ENCODE data around the gene RCC2.

Gene RCC2

DNA sequence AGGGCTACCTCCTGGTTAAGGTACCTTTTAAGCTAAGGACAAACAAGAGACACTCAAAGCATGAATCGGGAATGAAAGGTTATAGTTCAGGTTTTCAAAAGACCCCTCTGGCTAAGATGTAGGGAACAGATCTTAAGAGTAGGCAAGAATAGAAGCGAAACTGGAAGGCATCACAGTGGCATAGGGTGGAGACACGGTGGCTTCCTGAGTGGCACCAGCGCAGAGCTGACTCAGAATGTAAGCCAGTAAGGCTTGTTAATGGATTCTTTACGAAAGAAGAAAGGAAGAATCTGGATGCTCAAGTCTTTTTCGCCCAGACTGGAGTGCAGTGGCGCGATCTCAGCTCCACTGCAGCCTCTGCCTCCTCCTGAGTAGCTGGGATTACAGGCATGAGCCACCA, 46.2 kb downstream of the RCC2 start:
- TF ChIP-seq, protein P1, sequence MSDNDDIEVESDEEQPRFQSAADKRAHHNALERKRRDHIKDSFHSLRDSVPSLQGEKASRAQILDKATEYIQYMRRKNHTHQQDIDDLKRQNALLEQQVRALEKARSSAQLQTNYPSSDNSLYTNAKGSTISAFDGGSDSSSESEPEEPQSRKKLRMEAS (IDR thresholded peaks at IDR 0.05): no peak
- TF ChIP-seq FOXM1 (IDR thresholded peaks at IDR 0.05; ENCODE audit: borderline replicate concordance, low read depth) (no peak), ZBTB7A (IDR thresholded peaks at IDR 0.05; ENCODE audit: low read depth) (no peak), YY1 (IDR thresholded peaks at IDR 0.05; ENCODE audit: low read depth) (no peak)

DNA sequence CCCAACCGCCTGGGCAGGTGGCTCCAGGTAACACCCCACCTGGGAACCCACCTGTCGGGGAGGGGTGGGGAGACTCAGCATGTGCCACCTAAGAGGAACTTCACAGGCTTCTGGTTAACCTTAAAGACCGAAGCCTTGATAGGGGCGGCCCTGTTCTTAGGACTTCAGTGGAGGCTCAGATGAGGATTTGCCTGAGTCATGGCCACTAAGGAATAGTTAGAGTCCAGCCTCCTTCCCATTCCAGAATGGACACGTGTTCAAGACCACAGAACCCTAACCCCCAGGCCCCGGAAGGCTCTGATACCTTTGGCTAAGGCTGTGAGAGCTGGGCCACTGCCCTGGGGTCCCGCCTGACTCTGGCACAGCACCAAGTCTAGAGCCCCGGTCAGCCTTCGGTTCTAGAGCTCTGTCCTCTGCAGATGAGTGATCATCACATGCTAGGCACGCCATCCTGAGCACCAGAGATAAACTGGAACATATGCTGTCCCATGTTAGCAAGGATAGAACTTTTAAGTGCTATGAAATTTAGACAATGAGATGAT, 47.2 kb downstream of the RCC2 start:
- TF ChIP-seq EGR1 (IDR thresholded peaks at IDR 0.05): no peak
- TF ChIP-seq CEBPB (IDR thresholded peaks at IDR 0.05): no peak
- no peak for TF ChIP-seq TAF1 (IDR thresholded peaks at IDR 0.05; ENCODE audit: low read depth)
- TF ChIP-seq EP300 (IDR thresholded peaks at IDR 0.05; ENCODE audit: borderline replicate concordance): no peak
- TF ChIP-seq, protein P2, sequence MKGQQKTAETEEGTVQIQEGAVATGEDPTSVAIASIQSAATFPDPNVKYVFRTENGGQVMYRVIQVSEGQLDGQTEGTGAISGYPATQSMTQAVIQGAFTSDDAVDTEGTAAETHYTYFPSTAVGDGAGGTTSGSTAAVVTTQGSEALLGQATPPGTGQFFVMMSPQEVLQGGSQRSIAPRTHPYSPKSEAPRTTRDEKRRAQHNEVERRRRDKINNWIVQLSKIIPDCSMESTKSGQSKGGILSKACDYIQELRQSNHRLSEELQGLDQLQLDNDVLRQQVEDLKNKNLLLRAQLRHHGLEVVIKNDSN (IDR thresholded peaks at IDR 0.05): no peak
- TF ChIP-seq FOXM1 (IDR thresholded peaks at IDR 0.05; ENCODE audit: borderline replicate concordance, low read depth): no peak
- TF ChIP-seq, protein P1 (IDR thresholded peaks at IDR 0.05): no peak

DNA sequence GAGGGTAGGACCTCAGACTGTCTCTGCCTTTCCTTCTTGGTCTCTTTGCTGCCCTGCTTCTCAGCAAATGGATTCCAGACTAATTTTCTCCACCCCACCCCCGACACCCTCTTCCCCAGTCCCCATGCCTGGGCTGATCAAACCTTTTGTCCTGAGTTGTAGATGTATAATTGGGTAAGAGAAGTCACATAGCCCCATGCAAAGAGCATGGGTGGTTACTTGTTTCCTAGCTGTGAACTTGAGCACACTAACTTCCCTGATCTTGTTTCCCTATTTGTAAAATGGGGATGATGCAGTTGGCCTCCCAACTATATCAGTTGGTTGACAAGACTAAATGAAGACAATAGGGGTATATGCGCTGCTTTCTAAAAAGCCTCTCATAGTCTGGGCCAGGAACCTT, 58.3 kb downstream of the RCC2 start:
- TF ChIP-seq EP300 (IDR thresholded peaks at IDR 0.05; ENCODE audit: borderline replicate concordance): no peak
- TF ChIP-seq CEBPB (IDR thresholded peaks at IDR 0.05): no peak
- TF ChIP-seq TCF12 (IDR thresholded peaks at IDR 0.05; ENCODE audit: low read depth): no peak
- TF ChIP-seq, protein P3, sequence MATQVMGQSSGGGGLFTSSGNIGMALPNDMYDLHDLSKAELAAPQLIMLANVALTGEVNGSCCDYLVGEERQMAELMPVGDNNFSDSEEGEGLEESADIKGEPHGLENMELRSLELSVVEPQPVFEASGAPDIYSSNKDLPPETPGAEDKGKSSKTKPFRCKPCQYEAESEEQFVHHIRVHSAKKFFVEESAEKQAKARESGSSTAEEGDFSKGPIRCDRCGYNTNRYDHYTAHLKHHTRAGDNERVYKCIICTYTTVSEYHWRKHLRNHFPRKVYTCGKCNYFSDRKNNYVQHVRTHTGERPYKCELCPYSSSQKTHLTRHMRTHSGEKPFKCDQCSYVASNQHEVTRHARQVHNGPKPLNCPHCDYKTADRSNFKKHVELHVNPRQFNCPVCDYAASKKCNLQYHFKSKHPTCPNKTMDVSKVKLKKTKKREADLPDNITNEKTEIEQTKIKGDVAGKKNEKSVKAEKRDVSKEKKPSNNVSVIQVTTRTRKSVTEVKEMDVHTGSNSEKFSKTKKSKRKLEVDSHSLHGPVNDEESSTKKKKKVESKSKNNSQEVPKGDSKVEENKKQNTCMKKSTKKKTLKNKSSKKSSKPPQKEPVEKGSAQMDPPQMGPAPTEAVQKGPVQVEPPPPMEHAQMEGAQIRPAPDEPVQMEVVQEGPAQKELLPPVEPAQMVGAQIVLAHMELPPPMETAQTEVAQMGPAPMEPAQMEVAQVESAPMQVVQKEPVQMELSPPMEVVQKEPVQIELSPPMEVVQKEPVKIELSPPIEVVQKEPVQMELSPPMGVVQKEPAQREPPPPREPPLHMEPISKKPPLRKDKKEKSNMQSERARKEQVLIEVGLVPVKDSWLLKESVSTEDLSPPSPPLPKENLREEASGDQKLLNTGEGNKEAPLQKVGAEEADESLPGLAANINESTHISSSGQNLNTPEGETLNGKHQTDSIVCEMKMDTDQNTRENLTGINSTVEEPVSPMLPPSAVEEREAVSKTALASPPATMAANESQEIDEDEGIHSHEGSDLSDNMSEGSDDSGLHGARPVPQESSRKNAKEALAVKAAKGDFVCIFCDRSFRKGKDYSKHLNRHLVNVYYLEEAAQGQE (IDR thresholded peaks at IDR 0.05; ENCODE audit: low read depth): no peak
- no peak for TF ChIP-seq ZBTB7A (IDR thresholded peaks at IDR 0.05; ENCODE audit: low read depth)
- TF ChIP-seq TAF1 (IDR thresholded peaks at IDR 0.05; ENCODE audit: low read depth): no peak
- no peak for TF ChIP-seq EGR1 (IDR thresholded peaks at IDR 0.05)
- no peak for TF ChIP-seq NFIC (IDR thresholded peaks at IDR 0.05)
- TF ChIP-seq YY1 (IDR thresholded peaks at IDR 0.05; ENCODE audit: low read depth): no peak
- TF ChIP-seq, protein P1 (IDR thresholded peaks at IDR 0.05): no peak
- TF ChIP-seq, protein P2 (IDR thresholded peaks at IDR 0.05): no peak
- TF ChIP-seq TEAD4 (IDR thresholded peaks at IDR 0.05): no peak
- no peak for TF ChIP-seq FOXM1 (IDR thresholded peaks at IDR 0.05; ENCODE audit: borderline replicate concordance, low read depth)
- TF ChIP-seq RAD21 (IDR thresholded peaks at IDR 0.05; ENCODE audit: low read depth): no peak
- TF ChIP-seq CREB1 (IDR thresholded peaks at IDR 0.05; ENCODE audit: low read depth): no peak

DNA sequence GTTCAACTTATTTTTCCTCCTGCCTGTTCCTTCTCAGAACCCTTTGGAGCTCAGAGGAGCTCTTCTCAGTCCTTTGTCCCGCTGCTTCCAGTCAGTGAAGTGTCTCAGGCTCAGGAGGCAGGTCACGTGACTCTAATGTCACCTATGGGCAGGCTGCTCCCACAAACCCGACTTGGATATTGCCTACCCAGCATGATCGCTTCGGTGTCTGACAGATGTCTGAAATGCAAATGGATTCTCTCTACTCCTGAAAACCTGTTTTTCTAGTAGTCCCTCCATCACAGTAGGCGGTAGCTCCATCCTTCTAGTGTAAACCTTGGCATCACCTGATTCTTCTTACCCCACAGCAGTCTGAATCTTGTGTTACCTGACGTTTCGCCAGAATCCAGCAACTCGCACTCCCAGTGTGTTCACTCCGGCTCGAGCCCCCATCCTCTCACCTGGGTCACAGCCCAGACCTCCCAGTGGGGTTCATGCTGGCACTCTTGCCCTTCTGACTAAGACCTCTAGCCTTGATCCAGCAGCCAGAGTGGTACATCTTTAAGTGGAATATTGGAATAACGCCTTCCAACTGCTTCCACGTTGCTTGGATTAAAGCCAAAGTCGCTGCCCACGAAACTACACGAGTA, 62.0 kb downstream of the RCC2 start:
- TF ChIP-seq, protein P2 (IDR thresholded peaks at IDR 0.05): peak; percentile 92
- TF ChIP-seq EP300 (IDR thresholded peaks at IDR 0.05; ENCODE audit: borderline replicate concordance) (no peak), NFIC (IDR thresholded peaks at IDR 0.05) (peak; percentile 19; the same call in 1 of the 2 replicates), TCF12 (IDR thresholded peaks at IDR 0.05; ENCODE audit: low read depth) (no peak)

DNA sequence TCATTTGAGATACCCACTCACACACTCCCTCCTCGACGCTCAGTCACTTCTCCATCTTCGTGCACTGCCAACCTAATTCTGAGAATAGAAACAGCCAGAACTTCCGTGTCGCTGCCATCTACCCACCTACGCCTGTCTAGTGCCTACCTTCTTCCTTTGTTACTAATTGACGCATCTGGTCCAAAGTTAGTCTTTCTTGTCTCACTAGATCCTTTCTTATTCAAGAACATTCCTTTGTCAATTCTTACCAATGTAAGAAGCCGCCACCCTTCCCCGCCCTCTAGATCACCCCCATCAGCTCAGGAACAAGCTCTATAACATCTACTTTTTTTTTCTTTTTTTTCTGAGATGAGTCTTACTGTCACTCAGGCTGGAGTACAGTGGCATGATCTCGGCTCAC, 63.8 kb downstream of the RCC2 start:
- TF ChIP-seq TCF12 (IDR thresholded peaks at IDR 0.05; ENCODE audit: low read depth): no peak
- TF ChIP-seq, protein P3 (IDR thresholded peaks at IDR 0.05; ENCODE audit: low read depth): no peak
- TF ChIP-seq NFIC (IDR thresholded peaks at IDR 0.05): no peak
- no peak for TF ChIP-seq TEAD4 (IDR thresholded peaks at IDR 0.05)
- TF ChIP-seq EP300 (IDR thresholded peaks at IDR 0.05; ENCODE audit: borderline replicate concordance): no peak
- TF ChIP-seq RAD21 (IDR thresholded peaks at IDR 0.05; ENCODE audit: low read depth): no peak
- TF ChIP-seq, protein P2 (IDR thresholded peaks at IDR 0.05): no peak
- TF ChIP-seq ZBTB7A (IDR thresholded peaks at IDR 0.05; ENCODE audit: low read depth): no peak
- TF ChIP-seq FOXM1 (IDR thresholded peaks at IDR 0.05; ENCODE audit: borderline replicate concordance, low read depth): no peak
- TF ChIP-seq CEBPB (IDR thresholded peaks at IDR 0.05): no peak
- no peak for TF ChIP-seq EGR1 (IDR thresholded peaks at IDR 0.05)
- TF ChIP-seq, protein P1 (IDR thresholded peaks at IDR 0.05): no peak
- TF ChIP-seq YY1 (IDR thresholded peaks at IDR 0.05; ENCODE audit: low read depth): no peak
- no peak for TF ChIP-seq TAF1 (IDR thresholded peaks at IDR 0.05; ENCODE audit: low read depth)
- TF ChIP-seq CREB1 (IDR thresholded peaks at IDR 0.05; ENCODE audit: low read depth): no peak

Data from Ishikawa (cell line).